Neural progenitor cell (in vitro differentiated cells): ENCODE results near the gene MRM2. TPM values are rescaled to one million over a fixed set of nuclear protein-coding genes. Genes with fewer than 3 reads are reported as not detected.

Source experiments
- DNase-seq: peaks from one replicate; pipeline ENCODE4 v3.0.0-alpha.2; 2016; ENCODE audit warnings: low spot score
- H2AFZ ChIP-seq: fragments of 200-600 bp; sonication (generic); replicated peaks from 2 replicates; pipeline ENCODE4 v1.6.1; 2016; ENCODE audit warnings: antibody characterized with exemption
- H3F3A ChIP-seq: fragments of 200-600 bp; sonication (generic); 2 replicates; pipeline ENCODE4 v1.6.1; 2016; ENCODE audit warnings: antibody characterized with exemption, low read depth
- H3K27ac ChIP-seq: fragments of 200-600 bp; sonication (generic); 2 replicates; pipeline ENCODE4 v1.5.1; 2016; ENCODE audit warnings: mild to moderate bottlenecking
- H3K27me3 ChIP-seq: fragments of 200-600 bp; sonication (generic); 2 replicates; pipeline ENCODE4 v1.6.1; 2016; ENCODE audit warnings: mild to moderate bottlenecking, moderate library complexity
- H3K36me3 ChIP-seq: fragments of 200-600 bp; sonication (generic); 2 replicates; pipeline ENCODE4 v1.5.1; 2016
- H3K4me1 ChIP-seq: fragments of 200-600 bp; sonication (generic); 2 replicates; pipeline ENCODE4 v1.6.1; 2016; ENCODE audit warnings: mixed run types
- H3K4me2 ChIP-seq: fragments of 200-600 bp; sonication (generic); 2 replicates; pipeline ENCODE4 v1.6.1; 2016
- H3K4me3 ChIP-seq: fragments of 200-600 bp; sonication (generic); 2 replicates; pipeline ENCODE4 v1.5.1; 2016
- H3K79me2 ChIP-seq: fragments of 200-600 bp; sonication (generic); 2 replicates; pipeline ENCODE4 v1.6.1; 2016; ENCODE audit warnings: low read depth
- H3K9ac ChIP-seq: fragments of 200-600 bp; sonication (generic); 2 replicates; pipeline ENCODE4 v1.6.1; 2016
- H3K9me3 ChIP-seq: fragments of 200-600 bp; sonication (generic); 2 replicates; pipeline ENCODE4 v1.5.1; 2016; ENCODE audit warnings: low read depth
- H4K20me1 ChIP-seq: fragments of 200-600 bp; sonication (generic); 2 replicates; pipeline ENCODE4 v1.6.1; 2016; ENCODE audit warnings: low read depth
- H3K27ac Mint-ChIP-seq: 3 replicates; pipeline ENCODE4 v1.8.0; 2021; ENCODE audit warnings: mixed read lengths
- H3K27me3 Mint-ChIP-seq: 2 replicates; pipeline ENCODE4 v1.8.0; 2022; ENCODE audit warnings: low read depth, mild to moderate bottlenecking, inconsistent platforms, moderate library complexity, mixed read lengths; ENCODE audit not compliant: insufficient read depth
- H3K36me3 Mint-ChIP-seq: 3 replicates; pipeline ENCODE4 v1.8.0; 2021; ENCODE audit warnings: mixed read lengths
- H3K4me1 Mint-ChIP-seq: 3 replicates; pipeline ENCODE4 v1.8.0; 2021; ENCODE audit warnings: mixed read lengths
- H3K4me3 Mint-ChIP-seq: 3 replicates; pipeline ENCODE4 v1.8.0; 2021; ENCODE audit warnings: mild to moderate bottlenecking, moderate library complexity, mixed read lengths
- H3K9me3 Mint-ChIP-seq: 3 replicates; pipeline ENCODE4 v1.8.0; 2020; ENCODE audit warnings: mixed read lengths
- EZH2 ChIP-seq: fragments of 200-600 bp; sonication (generic); IDR thresholded peaks from 2 replicates; pipeline ENCODE4 v1.6.1; 2017; ENCODE audit warnings: antibody characterized with exemption, mild to moderate bottlenecking, moderate library complexity
- EZH2phosphoT487 ChIP-seq: fragments of 200-600 bp; sonication (generic); IDR thresholded peaks from 2 replicates; pipeline ENCODE4 v1.6.1; 2017; ENCODE audit warnings: antibody characterized with exemption
- total RNA-seq: library from RNA; depleted of rRNA; stranded (reverse); fragments of >200 nt; gene quantifications from 2 replicates; pipeline ENCODE4 v1.2.3, GENCODE V29; 2015; ENCODE audit warnings: low replicate concordance
- TF ChIP-seq, protein P1 (sequence below): fragments of 200-600 bp; sonication (generic); IDR thresholded peaks from 2 replicates; pipeline ENCODE4 v1.5.1; 2017; ENCODE audit warnings: antibody characterized with exemption, mild to moderate bottlenecking

The MRM2 gene
- total RNA-seq, 1 donor from 2014 or later, result 34.3 TPM

DNA sequence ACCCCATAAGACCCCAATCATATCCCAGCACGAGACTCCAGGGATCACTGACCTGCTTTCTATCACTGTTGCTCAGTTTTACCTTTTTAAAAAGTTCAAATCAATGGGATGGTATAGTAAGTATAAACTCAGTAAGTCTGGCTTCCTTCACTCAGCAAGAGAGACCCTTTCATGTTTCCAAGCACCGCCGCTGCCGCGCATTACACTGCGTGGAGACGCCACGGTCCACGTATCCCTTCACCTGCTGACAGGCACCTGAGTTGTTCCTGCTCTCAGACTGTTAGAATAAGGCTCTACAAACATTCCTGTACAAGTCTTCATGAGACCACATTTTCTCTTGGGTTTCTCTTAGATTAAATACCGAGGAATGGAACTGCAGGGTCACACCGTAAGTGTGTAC is 37.6 kb downstream of the MRM2 start:
- Histone ChIP-seq H3K4me3 (no peak overlapping the region), H4K20me1 (peaks cover 26% of the 10 kb centered on the region), H2AFZ (no peak overlapping the region), H3K27me3 (no peaks in the 10 kb centered on the region), H3K79me2 (no peaks in the 10 kb centered on the region), H3K9me3 (no peaks in the 10 kb centered on the region), H3F3A (no peaks in the 10 kb centered on the region), H3K4me1 (no peaks in the 10 kb centered on the region), H3K36me3 (no peaks in the 10 kb centered on the region), H3K9ac (no peak overlapping the region), H3K27ac (no peak overlapping the region), H3K4me2 (no peak overlapping the region)
- H3K9me3 Mint-ChIP-seq, result no peaks in the 10 kb centered on the region
- no peak for DNase-seq
- H3K27ac Mint-ChIP-seq, result no peak overlapping the region
- H3K36me3 Mint-ChIP-seq, result peaks cover 19% of the 10 kb centered on the region
- no peaks in the 10 kb centered on the region for H3K27me3 Mint-ChIP-seq
- peaks cover 24% of the 10 kb centered on the region for H3K4me1 Mint-ChIP-seq
- no peak overlapping the region for H3K4me3 Mint-ChIP-seq
- TF ChIP-seq, protein P1, sequence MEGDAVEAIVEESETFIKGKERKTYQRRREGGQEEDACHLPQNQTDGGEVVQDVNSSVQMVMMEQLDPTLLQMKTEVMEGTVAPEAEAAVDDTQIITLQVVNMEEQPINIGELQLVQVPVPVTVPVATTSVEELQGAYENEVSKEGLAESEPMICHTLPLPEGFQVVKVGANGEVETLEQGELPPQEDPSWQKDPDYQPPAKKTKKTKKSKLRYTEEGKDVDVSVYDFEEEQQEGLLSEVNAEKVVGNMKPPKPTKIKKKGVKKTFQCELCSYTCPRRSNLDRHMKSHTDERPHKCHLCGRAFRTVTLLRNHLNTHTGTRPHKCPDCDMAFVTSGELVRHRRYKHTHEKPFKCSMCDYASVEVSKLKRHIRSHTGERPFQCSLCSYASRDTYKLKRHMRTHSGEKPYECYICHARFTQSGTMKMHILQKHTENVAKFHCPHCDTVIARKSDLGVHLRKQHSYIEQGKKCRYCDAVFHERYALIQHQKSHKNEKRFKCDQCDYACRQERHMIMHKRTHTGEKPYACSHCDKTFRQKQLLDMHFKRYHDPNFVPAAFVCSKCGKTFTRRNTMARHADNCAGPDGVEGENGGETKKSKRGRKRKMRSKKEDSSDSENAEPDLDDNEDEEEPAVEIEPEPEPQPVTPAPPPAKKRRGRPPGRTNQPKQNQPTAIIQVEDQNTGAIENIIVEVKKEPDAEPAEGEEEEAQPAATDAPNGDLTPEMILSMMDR, result no peak
- TF ChIP-seq EZH2phosphoT487, result no peak
- no peak for TF ChIP-seq EZH2

- no peaks in the 10 kb centered on the region for H3K9me3 Mint-ChIP-seq
- no peaks in the 10 kb centered on the region for H3K9me3 ChIP-seq
- DNase-seq, result no peak
- H3K4me3 ChIP-seq, result no peak overlapping the region
- peaks cover 17% of the 10 kb centered on the region for H3K36me3 Mint-ChIP-seq
- peaks cover 26% of the 10 kb centered on the region for H3K4me1 Mint-ChIP-seq
- no peaks in the 10 kb centered on the region for H3K27me3 ChIP-seq
- H3K9ac ChIP-seq, result no peak overlapping the region
- H3K79me2 ChIP-seq, result no peaks in the 10 kb centered on the region
- no peak overlapping the region for H3K27ac ChIP-seq
- H3K36me3 ChIP-seq, result no peaks in the 10 kb centered on the region
- no peaks in the 10 kb centered on the region for H3K27me3 Mint-ChIP-seq
- no peaks in the 10 kb centered on the region for H3K4me1 ChIP-seq
- no peak overlapping the region for H2AFZ ChIP-seq
- H3K27ac Mint-ChIP-seq, result peak overlapping the region; percentile 33
- no peaks in the 10 kb centered on the region for H3F3A ChIP-seq
- peak overlapping the region; percentile 27 for H3K4me3 Mint-ChIP-seq
- peaks cover 21% of the 10 kb centered on the region for H4K20me1 ChIP-seq
- no peak overlapping the region for H3K4me2 ChIP-seq
- TF ChIP-seq EZH2 (no peak), EZH2phosphoT487 (no peak)
- TF ChIP-seq, protein P1, result no peak
Measured at GRCh38 chr7:2203766-2204300, 38.2 kb downstream of the MRM2 start.

DNA sequence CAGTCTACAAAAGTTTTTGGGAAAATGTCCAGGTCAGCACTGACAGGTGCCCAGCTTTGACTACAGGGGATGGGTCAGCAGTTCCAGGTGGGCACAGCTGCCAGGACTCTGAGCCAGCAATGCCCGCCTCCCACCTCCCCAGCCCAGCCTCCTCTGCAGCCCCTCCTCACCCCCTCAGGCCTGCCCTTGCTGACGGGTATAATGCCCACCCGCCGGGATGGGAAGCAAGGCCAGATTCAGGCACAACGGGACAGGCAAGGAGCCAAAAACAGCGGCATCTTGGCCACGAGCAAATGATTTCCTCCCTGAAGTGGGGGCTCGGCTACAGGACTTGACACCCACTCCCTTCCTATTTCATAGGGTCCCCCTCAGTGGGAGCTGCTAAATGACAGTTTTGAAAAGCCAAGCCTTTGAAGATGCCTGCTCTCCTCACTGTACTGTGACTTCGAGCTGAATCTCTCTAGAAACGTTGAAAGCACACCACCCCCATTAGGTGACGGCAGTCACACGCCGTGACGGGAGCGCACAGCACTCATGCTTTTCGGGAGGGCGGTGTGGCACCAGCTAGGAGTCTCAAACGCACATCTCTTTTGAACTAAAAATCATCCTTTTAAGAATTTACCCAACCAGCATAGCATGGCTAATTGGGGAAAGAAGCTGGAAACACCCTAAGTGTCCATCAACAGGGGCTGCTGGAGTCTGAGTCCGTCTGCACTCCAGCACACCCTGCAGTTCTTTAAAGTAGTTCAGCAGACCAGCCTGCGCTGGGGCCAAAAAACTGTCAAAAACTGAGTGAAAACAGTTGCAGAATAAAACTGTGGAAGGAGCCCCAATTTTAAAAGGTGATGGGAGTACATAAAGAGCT is 38.9 kb downstream of the MRM2 start:
- Histone ChIP-seq H3K27me3 (no peaks in the 10 kb centered on the region), H3F3A (no peaks in the 10 kb centered on the region), H3K27ac (no peak overlapping the region), H4K20me1 (peaks cover 15% of the 10 kb centered on the region), H3K4me2 (no peak overlapping the region), H3K79me2 (no peaks in the 10 kb centered on the region), H2AFZ (no peak overlapping the region), H3K4me3 (no peak overlapping the region), H3K4me1 (no peaks in the 10 kb centered on the region), H3K9me3 (no peaks in the 10 kb centered on the region), H3K36me3 (no peaks in the 10 kb centered on the region), H3K9ac (no peak overlapping the region)
- no peaks in the 10 kb centered on the region for H3K9me3 Mint-ChIP-seq
- peaks cover 14% of the 10 kb centered on the region for H3K36me3 Mint-ChIP-seq
- no peaks in the 10 kb centered on the region for H3K27me3 Mint-ChIP-seq
- H3K4me3 Mint-ChIP-seq, result no peak overlapping the region
- H3K4me1 Mint-ChIP-seq, result peaks cover 26% of the 10 kb centered on the region
- no peak for DNase-seq
- TF ChIP-seq EZH2 (no peak), EZH2phosphoT487 (no peak)
- TF ChIP-seq, protein P1, result no peak
- H3K27ac Mint-ChIP-seq, result peak overlapping the region; percentile 85
